HG02840 (cell line): ENCODE measurements around the gene CCDC141.
"Not testable (repeated sequence)": the region's sequence is repeated elsewhere in the genome, so short reads cannot be mapped to it uniquely, and the experiment has no call there.

Source experiments
- ATAC-seq: cut with Tn5 transposase; IDR thresholded peaks from one replicate; pipeline ENCODE4 v1.9.1; 2021; ENCODE audit warnings: mild to moderate bottlenecking, moderate library complexity, moderate number of reproducible peaks; ENCODE audit not compliant: unreplicated experiment, low FRiP score

The CCDC141 gene

DNA sequence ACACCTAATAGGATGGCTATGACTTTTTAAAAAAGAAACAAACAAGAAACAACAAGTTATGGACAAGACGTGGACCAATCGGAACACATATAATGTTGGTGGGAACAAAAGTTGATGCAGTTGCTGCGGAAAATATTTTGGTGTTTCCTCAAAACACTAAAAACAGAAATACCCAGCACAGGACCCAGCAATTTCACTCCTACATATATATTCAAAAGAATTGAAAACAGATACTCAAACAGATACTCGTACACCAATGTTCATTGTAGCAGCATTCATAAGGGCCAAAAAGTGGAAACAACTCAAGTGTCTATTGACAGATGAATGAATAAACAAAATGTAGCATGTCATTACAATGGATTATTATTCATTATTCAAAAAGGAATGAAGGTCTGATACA is 12.1 kb downstream of the CCDC141 start:
- peak; percentile 51 for ATAC-seq

DNA sequence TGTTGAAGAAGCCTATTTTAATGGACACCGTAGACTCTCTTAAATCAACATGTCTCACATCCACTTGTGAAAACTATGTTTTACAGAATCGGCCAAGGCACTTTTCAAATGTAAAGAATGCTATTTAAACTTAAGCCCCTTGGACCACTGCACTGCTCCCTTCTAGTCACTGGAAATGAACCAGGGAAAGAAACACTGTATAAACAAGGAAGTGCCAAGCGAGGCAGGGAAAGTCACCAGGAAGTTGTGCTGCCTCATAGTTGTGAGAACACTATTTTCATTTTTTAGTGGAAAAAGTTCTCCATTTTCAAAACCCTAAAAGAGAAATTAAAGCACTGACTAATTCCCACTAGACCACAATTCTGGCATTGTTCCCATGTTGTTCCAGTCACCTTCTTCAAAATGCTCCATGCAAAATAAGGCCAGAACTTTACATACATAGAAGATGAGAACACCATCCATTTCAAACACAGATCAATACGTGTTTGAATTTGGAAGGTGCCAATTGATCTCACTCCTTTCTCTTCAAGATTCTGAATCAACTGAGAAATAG is 13.5 kb downstream of the CCDC141 start:
- ATAC-seq = no peak

DNA sequence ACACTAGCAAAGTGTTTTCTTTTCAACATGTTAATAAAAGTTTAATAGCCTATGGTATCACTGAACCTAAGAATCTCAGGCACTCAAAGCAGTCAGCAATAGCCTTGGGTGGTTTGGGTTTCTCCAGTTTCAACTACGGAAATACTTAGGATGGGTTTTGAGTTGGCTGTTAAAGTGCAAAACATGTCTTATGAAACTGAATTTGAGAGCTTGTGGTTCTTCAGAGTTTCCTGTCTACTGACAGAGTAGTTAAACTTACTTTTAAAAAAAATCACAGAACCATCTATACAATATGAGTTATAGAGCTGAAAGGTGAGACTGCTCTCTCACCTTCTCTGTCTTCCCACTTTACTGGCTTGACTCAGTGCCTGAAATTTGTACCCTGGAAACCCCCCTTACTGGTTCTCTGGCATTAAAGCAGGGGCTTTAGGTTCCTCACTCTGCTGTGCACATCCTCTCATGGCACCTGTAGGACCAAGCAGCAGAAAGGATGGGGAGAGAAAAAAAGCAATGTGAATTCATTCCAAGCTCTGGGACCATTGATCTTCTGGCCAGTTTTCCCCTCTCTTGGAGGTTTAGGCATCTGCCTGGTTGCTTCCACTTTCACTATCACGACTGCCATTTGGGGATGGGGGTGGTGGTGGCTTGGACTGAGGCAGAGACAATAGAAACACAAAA is 18.1 kb downstream of the CCDC141 start:
- ATAC-seq = peak; percentile 95

DNA sequence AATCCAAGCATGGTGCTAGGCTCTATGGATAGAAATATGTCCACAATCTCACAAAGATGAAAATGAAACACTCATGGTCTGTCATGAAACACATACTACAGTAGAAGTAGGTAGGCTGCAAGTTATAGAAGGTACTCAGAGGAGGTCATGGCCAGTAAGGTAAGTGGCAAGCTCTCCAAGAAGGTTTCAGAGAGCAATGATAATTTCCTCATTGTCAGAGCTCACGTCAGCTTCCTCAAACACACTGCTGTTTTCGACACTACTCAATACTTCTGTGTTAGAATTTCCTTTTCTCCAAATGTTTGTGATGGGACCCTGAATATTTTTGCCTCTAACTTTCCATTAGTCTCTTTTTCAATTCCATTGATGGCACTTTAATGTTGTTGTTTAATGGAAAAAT is 25.5 kb downstream of the CCDC141 start:
- ATAC-seq = no peak

DNA sequence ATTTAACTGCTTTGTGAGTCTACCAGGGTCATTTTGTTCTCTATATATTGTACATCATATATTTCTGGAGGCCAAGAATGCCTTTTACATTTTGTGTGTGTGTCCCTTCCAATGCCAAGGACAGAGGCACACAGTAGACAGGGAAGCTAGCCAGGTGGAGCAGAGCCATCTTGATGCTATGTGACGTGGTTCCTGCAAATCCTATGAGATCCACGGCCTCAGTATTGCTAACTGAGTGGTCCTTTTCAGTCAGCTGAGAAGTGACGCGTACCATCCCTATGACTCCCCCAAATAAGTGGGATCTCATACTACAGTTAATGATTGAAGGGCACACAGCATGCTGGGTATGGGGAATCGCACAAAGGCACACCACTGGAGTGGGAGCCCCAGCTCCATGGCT is 27.3 kb downstream of the CCDC141 start:
- no peak for ATAC-seq

DNA sequence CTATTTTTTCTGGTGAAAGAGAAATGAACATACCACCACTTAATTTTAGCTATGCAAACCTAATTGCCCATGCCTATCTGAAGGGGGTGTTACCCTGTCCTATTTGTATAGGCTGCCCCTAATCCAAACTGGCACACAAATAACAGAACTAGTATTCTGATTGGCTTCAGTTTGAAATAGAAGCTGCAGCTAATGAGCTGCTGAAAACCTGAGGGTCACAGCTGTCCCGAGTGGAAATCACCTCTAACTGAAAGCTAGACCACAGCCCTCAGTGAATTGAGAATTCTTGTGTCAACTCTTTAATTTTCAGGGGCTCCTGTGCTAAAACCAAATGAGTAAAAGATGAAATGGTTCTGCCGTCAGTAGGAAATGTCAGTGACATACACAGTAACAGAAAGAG is 28.7 kb downstream of the CCDC141 start:
- ATAC-seq = peak; percentile 82

DNA sequence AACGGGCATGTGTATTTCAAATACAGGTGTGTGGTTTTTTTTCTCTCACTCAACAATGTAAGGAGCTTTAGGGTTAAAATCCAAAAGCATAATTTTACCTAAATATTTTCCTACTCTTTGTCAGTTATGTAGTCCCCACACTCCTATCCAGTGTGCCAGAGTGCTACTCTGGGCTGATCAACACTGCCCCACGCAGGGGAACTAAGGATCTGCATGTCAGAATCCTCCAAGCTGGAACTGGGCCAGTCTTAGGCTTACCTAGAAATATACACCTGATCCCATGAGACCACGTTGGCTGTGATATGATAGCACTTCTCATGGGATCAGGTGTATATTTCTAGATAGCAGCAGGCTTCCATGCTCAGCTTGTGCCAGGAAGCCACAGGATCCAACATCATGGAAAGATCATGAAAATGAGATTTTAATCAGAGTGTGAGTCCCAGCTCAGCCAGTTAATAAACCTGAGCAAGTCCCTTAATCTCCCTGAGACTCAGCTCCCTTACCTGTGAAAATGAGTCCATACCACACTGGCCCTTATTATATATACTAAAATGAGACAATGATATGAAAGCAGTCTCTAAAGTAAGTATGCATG is 29.7 kb downstream of the CCDC141 start:
- ATAC-seq = no peak

DNA sequence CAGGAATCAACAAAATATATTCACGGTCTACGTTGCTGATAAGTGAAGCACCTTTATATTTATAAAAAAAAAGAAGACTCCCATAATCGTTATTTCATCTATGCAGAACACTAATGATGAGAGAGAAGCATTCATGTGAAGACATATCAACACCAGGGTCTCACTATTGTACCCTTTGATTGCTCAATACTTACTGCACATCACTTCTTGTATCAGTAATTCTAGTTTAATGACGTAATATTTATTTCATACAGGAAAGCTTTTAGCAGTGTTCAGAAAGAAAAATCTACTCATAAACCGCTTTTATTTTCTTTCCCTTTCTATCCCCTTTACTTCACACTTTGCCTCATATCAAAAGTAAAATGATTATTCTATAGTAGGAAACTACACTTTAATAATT is 30.7 kb downstream of the CCDC141 start:
- ATAC-seq = no peak

DNA sequence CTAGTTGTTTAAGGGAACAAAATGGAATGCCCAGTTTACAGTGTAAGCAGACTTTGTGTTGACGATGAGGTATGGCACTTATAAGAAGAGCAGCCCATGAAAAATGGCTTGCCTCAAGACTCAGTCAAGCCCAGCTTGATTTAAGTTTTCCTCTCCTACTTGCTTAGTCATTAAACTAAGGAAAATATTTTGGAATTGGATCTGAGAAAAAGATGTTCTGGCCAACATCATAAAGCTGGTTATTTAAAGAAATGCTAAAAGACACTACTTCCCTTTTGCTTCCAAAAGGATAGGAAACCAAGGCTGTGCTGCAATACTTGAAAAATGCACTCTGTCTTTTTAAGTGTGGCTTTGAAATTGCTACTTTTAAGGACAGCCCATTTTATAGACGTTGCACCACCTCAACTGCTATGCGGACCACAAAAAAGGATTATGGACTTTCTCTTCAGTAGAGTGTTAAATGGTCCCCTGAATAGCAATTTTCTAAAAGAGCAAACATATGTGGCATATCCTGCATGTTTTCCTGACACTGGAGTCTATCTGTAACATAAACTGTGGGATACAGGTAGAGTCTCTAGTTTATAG is 32.1 kb downstream of the CCDC141 start:
- no peak for ATAC-seq

DNA sequence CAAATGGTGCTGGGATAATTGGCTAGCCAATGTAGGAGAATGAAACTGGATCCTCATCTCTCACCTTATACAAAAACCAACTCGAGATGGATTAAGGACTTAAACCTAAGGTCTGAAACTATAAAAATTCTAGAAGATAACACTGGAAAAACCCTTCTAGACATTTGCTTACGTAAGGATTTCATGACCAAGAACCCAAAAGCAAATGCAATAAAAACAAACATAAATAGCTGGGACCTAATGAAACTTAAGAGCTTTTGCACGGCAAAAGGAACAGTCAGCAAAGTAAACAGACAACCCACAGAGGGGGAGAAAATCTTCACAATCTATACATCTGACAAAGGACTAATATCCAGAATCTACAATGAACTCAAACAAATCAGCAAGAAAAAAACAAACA is 35.7 kb downstream of the CCDC141 start:
- ATAC-seq = not testable (repeated sequence)

DNA sequence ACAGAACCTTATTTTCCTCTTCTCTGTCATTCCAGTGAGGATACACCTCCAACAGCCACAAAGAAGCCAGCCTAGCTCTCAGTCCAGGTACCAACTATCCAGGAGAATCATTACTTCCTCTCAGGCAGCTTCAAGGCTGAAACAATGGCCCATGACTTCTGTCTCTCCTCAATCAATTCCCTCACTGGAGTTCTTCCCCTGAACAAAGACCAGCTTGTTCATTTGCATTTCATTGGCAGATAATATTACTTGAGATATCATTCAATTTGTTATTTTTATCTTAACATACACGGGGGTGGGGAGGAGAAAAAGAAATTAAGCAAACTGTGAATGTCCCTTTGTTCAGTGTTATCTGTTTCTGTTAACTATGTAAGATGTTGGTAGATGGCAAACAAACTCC is 44.0 kb downstream of the CCDC141 start:
- no peak for ATAC-seq

DNA sequence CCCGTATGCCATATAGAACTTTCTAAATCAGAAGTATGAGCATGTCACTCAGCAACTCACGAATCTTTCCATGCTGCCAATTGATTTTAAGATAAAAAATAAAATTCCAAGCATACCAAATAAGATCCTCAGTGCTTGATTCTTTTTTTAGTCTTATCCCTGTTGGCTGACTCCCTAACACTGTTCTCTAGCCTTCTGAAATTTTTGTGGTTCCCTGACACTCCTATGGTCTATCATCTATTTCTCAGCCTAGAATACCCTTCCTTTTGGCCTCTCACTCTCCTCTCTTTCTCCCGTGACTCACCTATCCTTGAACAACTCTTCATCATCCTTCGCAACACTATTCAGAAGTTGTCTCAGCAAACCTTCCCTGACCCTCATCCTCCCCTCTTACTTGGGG is 50.5 kb downstream of the CCDC141 start:
- no peak for ATAC-seq

DNA sequence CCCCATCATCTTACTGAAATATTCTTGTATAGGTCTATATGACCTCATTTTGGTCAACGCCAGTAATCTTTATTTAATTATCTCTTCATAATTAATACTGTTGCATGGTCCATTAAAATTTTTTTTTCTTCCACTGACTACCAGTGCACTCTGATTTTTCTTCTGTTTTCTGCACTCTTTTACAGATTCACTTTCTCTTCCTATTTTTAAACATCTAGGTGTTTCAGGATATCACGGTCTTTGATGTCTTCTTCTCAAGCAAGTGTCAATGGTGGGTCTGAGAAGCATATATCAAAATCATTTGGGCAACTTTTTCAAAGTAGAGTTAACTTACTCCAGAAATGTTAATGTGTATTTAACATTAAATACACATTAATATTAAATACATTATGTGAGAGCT is 51.4 kb downstream of the CCDC141 start:
- no peak for ATAC-seq

DNA sequence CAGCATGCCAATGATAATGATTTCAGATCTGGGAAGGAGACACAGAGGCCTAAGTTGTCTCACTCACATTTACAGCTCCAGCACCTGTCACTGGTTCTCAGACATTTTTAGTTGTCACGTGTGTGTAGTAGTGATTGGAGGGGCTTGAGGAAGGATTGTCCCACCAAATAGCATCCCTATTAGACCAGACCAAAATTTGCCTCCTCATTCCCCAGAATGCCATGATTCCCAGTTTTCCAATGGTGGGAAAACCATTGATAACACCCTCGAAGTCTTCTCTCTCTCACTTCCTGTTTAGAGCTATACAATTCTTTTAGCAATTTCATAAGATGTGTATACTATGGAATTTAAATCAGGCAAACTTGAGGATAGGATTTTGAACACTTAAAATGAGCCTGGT is 52.5 kb downstream of the CCDC141 start:
- no peak for ATAC-seq

DNA sequence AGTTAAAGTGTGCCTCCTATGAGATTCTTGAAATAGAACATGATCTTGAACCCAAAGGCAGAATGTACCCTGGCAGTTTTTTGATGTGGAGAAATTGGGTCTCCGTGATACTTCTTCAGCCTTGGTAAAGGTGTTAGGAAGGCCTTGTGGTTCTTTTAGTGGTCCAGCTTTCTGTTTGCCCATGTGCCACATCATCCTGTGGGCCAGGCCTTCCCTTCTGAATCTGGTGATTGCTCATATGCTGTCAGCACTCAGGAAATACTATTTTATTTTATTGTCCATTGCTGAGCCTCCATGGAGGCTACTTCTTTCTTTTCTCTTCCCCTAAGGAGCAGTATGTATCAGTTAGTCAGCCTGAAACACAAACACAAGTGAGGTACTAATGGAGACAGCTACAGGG is 52.9 kb downstream of the CCDC141 start:
- no peak for ATAC-seq

DNA sequence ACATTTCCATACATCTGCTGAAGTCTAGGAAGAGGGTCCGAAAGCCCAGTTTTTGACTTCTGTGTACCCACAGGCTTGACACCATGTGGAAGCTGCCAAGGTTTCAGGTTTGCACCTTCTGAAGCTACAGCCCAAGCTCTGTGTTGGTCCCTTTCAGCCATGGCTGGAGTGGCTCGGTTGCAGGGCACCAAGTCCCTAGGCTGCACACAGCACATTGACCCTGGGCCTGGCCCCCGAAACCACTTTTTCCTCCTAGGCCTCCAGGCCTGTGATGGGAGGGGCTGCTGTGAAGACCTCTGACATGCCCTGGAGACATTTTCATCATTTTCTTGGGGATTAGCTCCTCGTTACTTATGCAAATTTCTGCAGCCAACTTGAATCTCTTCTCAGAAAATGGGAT is 55.7 kb downstream of the CCDC141 start:
- no peak for ATAC-seq

DNA sequence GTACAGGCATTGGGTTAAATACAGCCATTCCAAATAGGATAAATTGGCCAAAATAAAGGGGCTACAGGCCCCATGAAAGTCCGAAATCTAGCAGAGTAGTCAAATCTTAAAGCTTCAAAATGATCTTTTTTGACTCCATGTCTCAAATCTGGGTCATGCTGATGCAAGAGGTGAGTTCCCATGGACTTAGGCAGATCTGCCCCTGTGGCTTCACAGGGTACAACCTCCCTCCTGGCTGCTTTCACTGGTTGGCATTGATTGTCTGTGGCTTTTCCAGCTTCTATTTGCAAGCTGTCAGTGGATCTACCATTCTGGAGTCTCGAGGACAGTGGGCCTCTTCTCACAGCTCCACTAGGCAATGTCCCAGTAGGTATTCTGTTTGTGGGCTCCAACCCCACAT is 56.1 kb downstream of the CCDC141 start:
- ATAC-seq = no peak

DNA sequence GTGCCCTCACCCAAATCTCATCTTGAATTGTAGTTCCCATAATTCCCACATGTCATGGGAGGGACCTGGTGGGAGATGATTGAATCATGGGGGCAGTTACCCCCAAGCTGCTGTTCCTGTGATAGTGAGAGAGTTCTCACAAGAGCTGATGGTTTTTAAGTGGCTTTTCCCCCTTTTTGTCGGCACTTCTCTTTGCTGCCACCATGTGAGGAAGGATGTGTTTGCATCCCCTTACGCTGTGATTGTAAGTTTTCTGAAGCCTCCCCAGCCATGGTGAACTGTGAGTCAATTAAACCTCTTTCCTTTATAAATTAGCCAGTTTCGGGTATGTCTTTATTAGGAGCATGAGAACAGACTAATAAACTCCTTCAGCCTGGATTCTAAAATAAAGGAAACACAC is 57.2 kb downstream of the CCDC141 start:
- not testable (repeated sequence) for ATAC-seq

DNA sequence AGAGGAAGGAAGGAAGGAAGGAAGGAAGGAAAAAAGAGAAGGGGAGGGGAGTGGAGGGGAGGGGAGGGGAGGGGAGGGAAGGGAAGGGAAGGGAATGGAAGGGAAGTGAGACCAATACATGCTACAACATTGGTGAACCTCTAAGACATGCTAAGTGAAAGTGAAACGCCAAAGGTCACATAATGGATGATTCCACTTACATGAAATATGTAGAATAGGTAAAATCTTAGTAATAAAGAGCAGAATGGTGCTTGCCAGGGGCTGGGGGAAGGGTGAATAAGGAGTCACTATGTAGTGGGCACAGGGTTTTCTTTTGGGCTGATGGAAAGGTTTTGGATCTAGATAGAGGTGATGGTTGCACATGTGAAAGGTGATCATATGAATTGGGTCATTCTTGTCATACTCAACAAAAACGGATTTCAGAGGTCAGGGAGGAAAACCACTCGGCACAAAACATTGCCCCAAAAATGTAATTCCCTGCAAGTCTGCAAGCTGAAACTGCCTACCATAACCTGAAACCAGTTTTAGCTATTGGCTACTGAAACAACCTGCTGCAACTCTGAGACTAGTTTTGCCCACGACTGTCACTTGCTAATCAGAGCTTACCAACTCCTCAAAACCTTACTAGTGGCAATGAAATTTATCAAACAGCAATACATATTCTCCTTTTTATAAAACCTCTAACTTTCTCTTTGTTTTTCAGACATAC is 59.2 kb downstream of the CCDC141 start:
- no peak for ATAC-seq

DNA sequence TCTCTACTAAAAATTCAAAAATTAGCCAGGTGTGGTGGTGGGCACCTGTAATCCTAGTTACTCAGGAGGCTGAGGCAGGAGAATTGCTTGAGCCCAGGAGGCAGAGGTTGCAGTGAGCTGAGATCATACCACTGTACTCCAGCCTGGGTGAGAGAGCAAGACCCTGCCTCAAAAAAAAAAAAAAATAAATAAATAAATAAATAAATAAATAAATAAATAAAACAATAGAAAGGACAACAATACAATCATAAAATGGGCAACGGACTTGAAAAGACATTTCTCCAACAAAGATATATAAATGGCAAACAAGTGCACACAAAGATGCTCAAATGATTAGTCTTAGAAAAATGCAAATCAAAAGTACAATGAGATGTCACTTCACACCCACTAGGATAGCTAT is 60.5 kb downstream of the CCDC141 start:
- not testable (repeated sequence) for ATAC-seq

DNA sequence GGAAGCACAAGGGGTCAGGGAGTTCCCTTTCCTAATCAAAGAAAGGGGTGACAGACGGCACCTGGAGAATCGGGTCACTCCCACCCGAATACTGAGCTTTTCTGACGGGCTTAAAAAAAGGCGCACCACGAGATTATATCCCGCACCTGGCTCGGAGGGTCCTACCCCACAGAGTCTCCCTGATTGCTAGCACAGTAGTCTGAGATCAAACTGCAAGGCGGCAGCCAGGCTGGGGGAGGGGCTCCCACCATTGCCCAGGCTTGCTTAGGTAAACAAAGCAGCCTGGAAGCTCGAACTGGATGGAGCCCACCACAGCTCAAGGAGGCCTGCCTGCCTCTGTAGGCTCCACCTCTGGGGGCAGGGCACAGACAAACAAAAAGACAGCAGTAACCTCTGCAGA is 67.3 kb downstream of the CCDC141 start:
- not testable (repeated sequence) for ATAC-seq
